Muscle of leg (tissue), 16 donors: ENCODE results near the gene IREB2. TPM values are rescaled to one million over a fixed set of nuclear protein-coding genes. Genes with fewer than 3 reads are reported as not detected.

Source experiments
- DNase-seq: peaks from one replicate; pipeline ENCODE4 v3.0.0; 2013
- H3K27ac ChIP-seq: one replicate; pipeline ENCODE4 v1.5.1; 2013; ENCODE audit warnings: mild to moderate bottlenecking, low read length, control low read depth
- H3K27me3 ChIP-seq: one replicate; pipeline ENCODE4 v1.6.1; 2013; ENCODE audit warnings: low read length; ENCODE audit not compliant: control insufficient read depth, insufficient read depth
- H3K36me3 ChIP-seq: one replicate; pipeline ENCODE4 v1.6.1; 2013; ENCODE audit warnings: low read length; ENCODE audit not compliant: control insufficient read depth, insufficient read depth
- H3K4me1 ChIP-seq: one replicate; pipeline ENCODE4 v1.6.1; 2013; ENCODE audit warnings: low read length; ENCODE audit not compliant: control insufficient read depth, insufficient read depth
- H3K4me3 ChIP-seq: one replicate; pipeline ENCODE4 v1.5.1; 2013; ENCODE audit warnings: low read length, control low read depth
- H3K9me3 ChIP-seq: replicated peaks from 2 replicates; pipeline ENCODE4 v1.6.1; 2013; ENCODE audit warnings: low read depth, low read length; ENCODE audit not compliant: control insufficient read depth
- WGBS: methylation state at CpG from one replicate; pipeline ENCODE4 v1.1.5; 2013; ENCODE audit warnings: missing lambda C conversion rate; ENCODE audit not compliant: insufficient coverage; 5-methylcytosine and 5-hydroxymethylcytosine counted together
- long read RNA-seq, 11 donors: transcript quantifications; one replicate each; lab custom pipeline, GENCODE V29; 2026
- polyA plus RNA-seq, 8 donors: library from polyadenylated mRNA; unstranded; fragments of 120-200 nt; gene quantifications; one replicate each; pipeline versions ENCODE4 v1.2.1 to v1.2.3, GENCODE V29; 2013; ENCODE audit warnings: inconsistent platforms in 1 of 8, low replicate concordance in 1 of 8; ENCODE audit not compliant: insufficient read length in 8 of 8, insufficient read depth in 1 of 8
- total RNA-seq: library from RNA; stranded (reverse); fragments of 120-200 nt; gene quantifications from one replicate; pipeline ENCODE4 v1.2.4, GENCODE V29; 2013

IREB2 gene
- total RNA-seq (33.2 TPM), polyA plus RNA-seq (10 to 100 TPM; 28.4 to 44.0 (median 38.5) TPM)
- long read RNA-seq, donor 1, full-length matches to known transcripts = 4 of 4 reads
- long read RNA-seq, donor 1, partial matches to known transcripts = 0 of 4 reads
- long read RNA-seq, donor 1, other reads (novel, unspliced or antisense) = 0 of 4 reads
- long read RNA-seq, donor 2, full-length matches to known transcripts = 1 of 1 reads
- long read RNA-seq, donor 2, partial matches to known transcripts = 0 of 1 reads
- long read RNA-seq, donor 2, other reads (novel, unspliced or antisense) = 0 of 1 reads
- long read RNA-seq, donor 3, full-length matches to known transcripts = 6 of 6 reads
- long read RNA-seq, donor 3, partial matches to known transcripts = 0 of 6 reads
- long read RNA-seq, donor 3, other reads (novel, unspliced or antisense) = 0 of 6 reads
- long read RNA-seq, donor 4 = 0 reads
- long read RNA-seq, donor 5, full-length matches to known transcripts = 14 of 14 reads
- long read RNA-seq, donor 5, partial matches to known transcripts = 0 of 14 reads
- long read RNA-seq, donor 5, other reads (novel, unspliced or antisense) = 0 of 14 reads
- long read RNA-seq, donor 6, full-length matches to known transcripts = 7 of 12 reads
- long read RNA-seq, donor 6, partial matches to known transcripts = 5 of 12 reads
- long read RNA-seq, donor 6, other reads (novel, unspliced or antisense) = 0 of 12 reads
- long read RNA-seq, donor 7, full-length matches to known transcripts = 5 of 5 reads
- long read RNA-seq, donor 7, partial matches to known transcripts = 0 of 5 reads
- long read RNA-seq, donor 7, other reads (novel, unspliced or antisense) = 0 of 5 reads
- long read RNA-seq, donor 8, full-length matches to known transcripts = 3 of 3 reads
- long read RNA-seq, donor 8, partial matches to known transcripts = 0 of 3 reads
- long read RNA-seq, donor 8, other reads (novel, unspliced or antisense) = 0 of 3 reads
- long read RNA-seq, donor 9, full-length matches to known transcripts = 2 of 27 reads
- long read RNA-seq, donor 9, partial matches to known transcripts = 25 of 27 reads
- long read RNA-seq, donor 9, other reads (novel, unspliced or antisense) = 0 of 27 reads
- long read RNA-seq, donor 10, full-length matches to known transcripts = 6 of 6 reads
- long read RNA-seq, donor 10, partial matches to known transcripts = 0 of 6 reads
- long read RNA-seq, donor 10, other reads (novel, unspliced or antisense) = 0 of 6 reads
- long read RNA-seq, donor 11, full-length matches to known transcripts = 5 of 5 reads
- long read RNA-seq, donor 11, partial matches to known transcripts = 0 of 5 reads
- long read RNA-seq, donor 11, other reads (novel, unspliced or antisense) = 0 of 5 reads

GRCh38 chr15:78437762-78438618 lies at the start of gene IREB2:
IREB2 (plus strand) TSS chr15:78438216; CDS start chr15:78438338, 122 bp downstream.
- peak; percentile 99 for DNase-seq
- Histone ChIP-seq H3K27me3 (peaks cover 2% of the 10 kb centered on the region), H3K27ac (peak within 1 kb of the TSS; percentile 97), H3K36me3 (peaks cover 17% of the 10 kb centered on the region), H3K4me1 (peaks cover 10% of the 10 kb centered on the region), H3K4me3 (peak within 1 kb of the TSS; percentile 97), H3K9me3 (no peaks in the 10 kb centered on the region)
- WGBS = under 1% methylated on average over 76 of the region's 78 CpGs

GRCh38 chr15:78388865-78389264 lies 49.2 kb upstream of the IREB2 start:
- WGBS = 43% methylated on average over 7 of the region's 12 CpGs
- no peak for DNase-seq
- Histone ChIP-seq H3K27me3 (peaks cover 12% of the 10 kb centered on the region), H3K4me1 (peaks cover 17% of the 10 kb centered on the region), H3K36me3 (no peaks in the 10 kb centered on the region), H3K4me3 (no peak overlapping the region), H3K9me3 (no peaks in the 10 kb centered on the region), H3K27ac (peak overlapping the region; percentile 83)

GRCh38 chr15:78389322-78389721 lies 48.7 kb upstream of the IREB2 start:
- Histone ChIP-seq H3K36me3 (no peaks in the 10 kb centered on the region), H3K4me1 (peaks cover 17% of the 10 kb centered on the region), H3K4me3 (no peak overlapping the region), H3K27ac (peak overlapping the region; percentile 83), H3K27me3 (peaks cover 12% of the 10 kb centered on the region), H3K9me3 (no peaks in the 10 kb centered on the region)
- WGBS = 12% methylated on average over 6 of the region's 7 CpGs
- peak; percentile 92 for DNase-seq

- no CpG with 5 or more reads among the region's 2 CpGs for WGBS
- Histone ChIP-seq H3K9me3 (no peaks in the 10 kb centered on the region), H3K36me3 (no peaks in the 10 kb centered on the region), H3K27ac (peak overlapping the region; percentile 83), H3K4me3 (no peak overlapping the region), H3K4me1 (peaks cover 17% of the 10 kb centered on the region), H3K27me3 (peaks cover 12% of the 10 kb centered on the region)
- DNase-seq = no peak
Observed at GRCh38 chr15:78389738-78390137, 48.3 kb upstream of the IREB2 start.

GRCh38 chr15:78390242-78390641 lies 47.8 kb upstream of the IREB2 start:
- Histone ChIP-seq H3K36me3 (no peaks in the 10 kb centered on the region), H3K4me1 (peaks cover 19% of the 10 kb centered on the region), H3K9me3 (no peaks in the 10 kb centered on the region), H3K27me3 (peaks cover 9% of the 10 kb centered on the region), H3K4me3 (no peak overlapping the region), H3K27ac (no peak overlapping the region)
- 100% methylated on average over 1 of the region's 1 CpG for WGBS
- DNase-seq = no peak

- DNase-seq = no peak
- Histone ChIP-seq H3K27me3 (peaks cover 8% of the 10 kb centered on the region), H3K9me3 (no peaks in the 10 kb centered on the region), H3K4me3 (no peak overlapping the region), H3K27ac (no peak overlapping the region), H3K36me3 (no peaks in the 10 kb centered on the region), H3K4me1 (peaks cover 19% of the 10 kb centered on the region)
- WGBS = no CpG with 5 or more reads among the region's 3 CpGs
Observed at GRCh38 chr15:78390826-78391225, 47.2 kb upstream of the IREB2 start.

- peaks cover 2% of the 10 kb centered on the region for H3K27me3 ChIP-seq
- no peaks in the 10 kb centered on the region for H3K36me3 ChIP-seq
- no peak overlapping the region for H3K4me3 ChIP-seq
- no peak overlapping the region for H3K27ac ChIP-seq
- WGBS = 95% methylated on average over 2 of the region's 3 CpGs
- no peak for DNase-seq
- no peaks in the 10 kb centered on the region for H3K9me3 ChIP-seq
- peaks cover 19% of the 10 kb centered on the region for H3K4me1 ChIP-seq
Observed at GRCh38 chr15:78391781-78392180, 46.2 kb upstream of the IREB2 start.

GRCh38 chr15:78392430-78392829 lies 45.6 kb upstream of the IREB2 start:
- no peaks in the 10 kb centered on the region for H3K36me3 ChIP-seq
- H3K4me1 ChIP-seq = peaks cover 17% of the 10 kb centered on the region
- no peak overlapping the region for H3K27ac ChIP-seq
- H3K27me3 ChIP-seq = peaks cover 2% of the 10 kb centered on the region
- WGBS = 60% methylated on average over 2 of the region's 4 CpGs
- H3K9me3 ChIP-seq = no peaks in the 10 kb centered on the region
- no peak overlapping the region for H3K4me3 ChIP-seq
- no peak for DNase-seq

- DNase-seq = no peak
- H3K4me3 ChIP-seq = no peak overlapping the region
- no peaks in the 10 kb centered on the region for H3K36me3 ChIP-seq
- H3K27me3 ChIP-seq = peaks cover 2% of the 10 kb centered on the region
- H3K9me3 ChIP-seq = no peaks in the 10 kb centered on the region
- H3K27ac ChIP-seq = no peak overlapping the region
- peaks cover 14% of the 10 kb centered on the region for H3K4me1 ChIP-seq
- WGBS = no CpG with 5 or more reads among the region's 1 CpG
Observed at GRCh38 chr15:78393137-78393536, 44.9 kb upstream of the IREB2 start.
